ENCODE data around the gene TMEM11.
A peak's percentile ranks its signal among the peaks of the same experiment; 100 is the strongest.
"Not testable (repeated sequence)": the region's sequence is repeated elsewhere in the genome, so short reads cannot be mapped to it uniquely, and the experiment has no call there.

Gene TMEM11

DNA sequence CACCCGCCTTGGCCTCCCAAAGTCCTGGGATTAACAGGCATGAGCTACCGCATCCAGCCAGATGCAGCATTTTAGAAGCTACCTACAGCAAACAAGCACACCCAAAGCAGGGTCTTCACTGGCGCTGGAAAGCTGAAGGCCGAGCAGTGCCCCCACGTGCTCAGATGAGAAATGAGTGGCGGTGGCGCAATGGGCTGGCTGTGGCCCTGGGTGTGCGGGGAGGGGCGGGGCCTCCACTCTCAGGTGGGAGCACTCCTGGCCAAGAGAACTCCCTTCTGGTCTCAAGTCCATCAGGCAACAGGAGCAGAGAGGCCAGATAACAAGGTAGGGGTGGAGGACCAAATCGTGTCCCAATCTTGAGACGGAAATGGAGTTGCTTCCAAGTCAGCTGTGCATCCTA, 12.1 kb downstream of the TMEM11 start:
- Histone ChIP-seq H3K4me1 (ENCODE audit: control insufficient read depth, insufficient read depth, low read length) (peaks cover 31% of the 10 kb centered on the region), H3K9me3 (ENCODE audit: control insufficient read depth, insufficient read depth, low read length) (no peaks in the 10 kb centered on the region), H3K4me3 (ENCODE audit: low read depth, low read length) (no peak overlapping the region), H3K9ac (ENCODE audit: low read depth, low read length) (no peak overlapping the region), H3K27me3 (ENCODE audit: control insufficient read depth, insufficient read depth, low read length) (no peaks in the 10 kb centered on the region), H3K36me3 (ENCODE audit: control insufficient read depth, insufficient read depth, low read length) (peaks cover 15% of the 10 kb centered on the region)

DNA sequence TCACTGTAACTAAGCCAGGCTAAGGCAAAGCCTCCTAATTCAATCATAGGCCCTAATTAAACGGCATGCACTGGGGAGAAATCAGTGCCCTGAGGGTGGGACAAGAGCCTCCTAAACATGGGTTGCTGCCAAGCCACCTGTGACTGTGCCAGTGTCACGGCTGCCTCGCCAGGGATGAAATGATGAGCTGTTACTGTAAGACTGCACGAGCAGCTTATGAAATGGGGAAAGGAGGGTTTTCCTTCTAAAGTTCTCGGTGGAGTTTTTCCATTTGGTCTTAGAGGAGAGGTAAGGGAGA, 12.7 kb downstream of the TMEM11 start:
- Histone ChIP-seq H3K27me3 (ENCODE audit: control insufficient read depth, insufficient read depth, low read length) (no peaks in the 10 kb centered on the region), H3K4me1 (ENCODE audit: control insufficient read depth, insufficient read depth, low read length) (peaks cover 31% of the 10 kb centered on the region), H3K9ac (ENCODE audit: low read depth, low read length) (no peak overlapping the region), H3K9me3 (ENCODE audit: control insufficient read depth, insufficient read depth, low read length) (no peaks in the 10 kb centered on the region), H3K36me3 (ENCODE audit: control insufficient read depth, insufficient read depth, low read length) (peaks cover 19% of the 10 kb centered on the region), H3K4me3 (ENCODE audit: low read depth, low read length) (no peak overlapping the region)

DNA sequence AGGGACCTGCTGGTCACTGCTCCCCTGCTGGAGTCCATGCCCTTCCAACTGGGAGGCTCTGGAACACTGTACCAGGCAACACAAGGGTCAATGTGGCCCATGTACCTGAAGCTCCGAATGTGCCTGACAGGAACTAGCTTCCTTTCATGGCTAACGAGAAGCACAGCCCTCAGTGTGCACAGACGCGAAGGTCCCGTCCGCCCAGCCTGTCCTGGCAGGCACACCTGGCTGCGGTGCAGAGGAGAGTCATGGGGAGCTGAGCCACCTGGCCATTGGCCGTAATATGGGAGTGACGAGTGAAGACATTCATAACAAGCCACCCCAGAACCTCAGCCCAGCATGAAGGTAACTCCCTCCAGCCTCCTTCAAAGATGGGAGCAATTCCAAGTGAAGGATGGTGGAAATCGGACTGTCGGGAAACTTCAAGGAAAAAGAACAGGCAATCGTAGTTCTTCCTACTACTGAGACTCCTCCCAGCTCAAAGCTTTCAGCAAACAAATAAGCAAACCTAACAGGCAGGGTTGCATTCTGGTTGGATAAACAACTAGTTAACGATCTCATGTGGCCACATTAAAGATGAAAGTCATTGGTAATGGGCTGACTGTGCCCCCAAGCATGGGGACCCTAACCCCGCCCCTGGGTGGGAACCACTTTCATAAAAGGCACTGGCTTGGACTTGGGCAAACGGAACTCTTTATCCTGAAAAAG, 13.2 kb downstream of the TMEM11 start:
- peak overlapping the region; percentile 28 for H3K9ac ChIP-seq (ENCODE audit: low read depth, low read length)
- no peak overlapping the region for H3K4me3 ChIP-seq (ENCODE audit: low read depth, low read length)
- H3K4me1 ChIP-seq (ENCODE audit: control insufficient read depth, insufficient read depth, low read length), result peaks cover 31% of the 10 kb centered on the region
- H3K36me3 ChIP-seq (ENCODE audit: control insufficient read depth, insufficient read depth, low read length), result peaks cover 20% of the 10 kb centered on the region
- H3K27me3 ChIP-seq (ENCODE audit: control insufficient read depth, insufficient read depth, low read length), result no peaks in the 10 kb centered on the region
- no peaks in the 10 kb centered on the region for H3K9me3 ChIP-seq (ENCODE audit: control insufficient read depth, insufficient read depth, low read length)

DNA sequence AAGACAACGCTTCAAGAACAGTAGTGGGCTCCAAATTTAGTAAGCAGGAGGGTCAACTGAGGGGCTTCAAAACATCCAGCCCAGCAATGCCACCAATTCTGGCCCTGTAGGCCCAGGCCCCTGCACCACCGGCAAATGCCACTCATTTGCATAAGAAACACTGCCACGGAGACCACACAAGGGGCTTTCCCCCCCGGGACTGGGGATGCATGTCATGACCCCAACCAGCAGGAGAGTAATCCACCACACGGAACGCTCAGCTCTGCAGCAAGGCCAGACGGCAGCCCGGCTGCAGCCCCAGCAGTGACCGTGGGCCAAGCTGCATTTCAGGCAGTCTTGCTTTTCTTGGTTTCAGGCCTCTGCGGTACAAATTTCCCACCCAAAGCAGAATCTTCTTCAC, 14.1 kb downstream of the TMEM11 start:
- Histone ChIP-seq H3K27me3 (ENCODE audit: control insufficient read depth, insufficient read depth, low read length) (no peaks in the 10 kb centered on the region), H3K9me3 (ENCODE audit: control insufficient read depth, insufficient read depth, low read length) (no peaks in the 10 kb centered on the region), H3K4me1 (ENCODE audit: control insufficient read depth, insufficient read depth, low read length) (peaks cover 27% of the 10 kb centered on the region), H3K36me3 (ENCODE audit: control insufficient read depth, insufficient read depth, low read length) (peaks cover 23% of the 10 kb centered on the region), H3K4me3 (ENCODE audit: low read depth, low read length) (no peak overlapping the region), H3K9ac (ENCODE audit: low read depth, low read length) (no peak overlapping the region)

DNA sequence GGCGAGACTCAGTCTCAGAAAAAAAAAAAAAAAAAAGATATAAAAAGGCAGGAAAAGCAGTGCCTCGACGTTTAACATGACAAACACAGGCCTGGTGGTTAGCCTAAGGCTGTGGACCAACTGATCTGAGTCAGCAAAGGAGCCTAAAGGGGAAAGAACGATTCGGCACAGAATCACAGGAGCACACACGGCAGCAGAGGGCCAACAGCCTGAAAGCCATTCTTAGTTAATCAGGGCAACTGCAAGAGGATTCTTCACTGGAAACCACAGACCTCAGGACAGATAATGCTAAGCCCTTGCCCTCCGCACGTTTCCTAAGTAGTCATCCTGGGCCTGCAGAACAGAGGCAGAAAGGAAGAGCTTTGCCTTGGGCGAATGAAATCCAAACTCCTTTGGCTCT, 14.7 kb downstream of the TMEM11 start:
- H3K9ac ChIP-seq (ENCODE audit: low read depth, low read length), result peak overlapping the region; percentile 56
- H3K27me3 ChIP-seq (ENCODE audit: control insufficient read depth, insufficient read depth, low read length), result no peaks in the 10 kb centered on the region
- H3K36me3 ChIP-seq (ENCODE audit: control insufficient read depth, insufficient read depth, low read length), result peaks cover 23% of the 10 kb centered on the region
- H3K9me3 ChIP-seq (ENCODE audit: control insufficient read depth, insufficient read depth, low read length), result no peaks in the 10 kb centered on the region
- H3K4me1 ChIP-seq (ENCODE audit: control insufficient read depth, insufficient read depth, low read length), result peaks cover 24% of the 10 kb centered on the region
- no peak overlapping the region for H3K4me3 ChIP-seq (ENCODE audit: low read depth, low read length)

DNA sequence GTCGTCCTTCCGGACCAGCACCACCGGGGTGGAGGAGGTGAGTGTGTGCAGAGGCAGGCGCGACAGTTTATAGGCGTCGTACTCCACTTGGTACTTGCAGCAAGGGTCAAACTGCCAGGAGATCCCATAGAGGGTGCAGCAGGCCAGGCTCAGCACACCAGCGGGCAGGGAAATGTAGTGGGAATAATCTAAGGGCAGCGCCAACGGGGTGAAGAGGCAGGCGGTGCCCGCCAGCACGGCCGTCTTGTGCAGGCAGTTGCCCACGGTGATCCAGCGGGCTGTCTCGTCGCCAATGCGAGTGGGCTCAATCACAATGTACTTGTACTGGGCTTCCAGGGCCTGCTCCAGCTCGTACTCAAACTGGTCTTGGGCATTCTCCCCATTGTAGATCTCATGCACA, 15.6 kb downstream of the TMEM11 start:
- peaks cover 24% of the 10 kb centered on the region for H3K4me1 ChIP-seq (ENCODE audit: control insufficient read depth, insufficient read depth, low read length)
- peaks cover 23% of the 10 kb centered on the region for H3K36me3 ChIP-seq (ENCODE audit: control insufficient read depth, insufficient read depth, low read length)
- H3K27me3 ChIP-seq (ENCODE audit: control insufficient read depth, insufficient read depth, low read length), result no peaks in the 10 kb centered on the region
- no peaks in the 10 kb centered on the region for H3K9me3 ChIP-seq (ENCODE audit: control insufficient read depth, insufficient read depth, low read length)
- H3K9ac ChIP-seq (ENCODE audit: low read depth, low read length), result no peak overlapping the region
- H3K4me3 ChIP-seq (ENCODE audit: low read depth, low read length), result no peak overlapping the region

DNA sequence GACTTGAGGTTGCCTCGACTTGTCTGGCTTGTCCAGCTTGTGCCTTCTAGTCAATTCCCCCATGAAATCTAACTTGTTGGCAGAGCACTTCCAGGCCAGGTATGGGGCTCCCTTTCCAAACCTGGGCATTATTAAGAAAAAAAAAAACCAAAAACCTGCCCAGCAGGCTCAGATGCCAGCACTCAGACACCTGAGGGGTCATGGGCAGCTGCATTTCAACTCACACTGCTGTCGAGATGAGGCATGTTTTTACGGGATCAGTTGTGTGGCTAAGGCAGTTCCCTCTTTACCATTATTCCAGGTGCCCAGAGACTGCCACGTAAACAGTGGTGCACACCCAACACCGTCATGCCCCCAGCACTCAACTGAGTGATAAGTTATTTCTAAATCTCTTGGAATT, 17.8 kb downstream of the TMEM11 start:
- H3K27me3 ChIP-seq (ENCODE audit: control insufficient read depth, insufficient read depth, low read length), result no peaks in the 10 kb centered on the region
- no peak overlapping the region for H3K9ac ChIP-seq (ENCODE audit: low read depth, low read length)
- peaks cover 23% of the 10 kb centered on the region for H3K4me1 ChIP-seq (ENCODE audit: control insufficient read depth, insufficient read depth, low read length)
- H3K36me3 ChIP-seq (ENCODE audit: control insufficient read depth, insufficient read depth, low read length), result peaks cover 23% of the 10 kb centered on the region
- H3K9me3 ChIP-seq (ENCODE audit: control insufficient read depth, insufficient read depth, low read length), result no peaks in the 10 kb centered on the region
- no peak overlapping the region for H3K4me3 ChIP-seq (ENCODE audit: low read depth, low read length)

DNA sequence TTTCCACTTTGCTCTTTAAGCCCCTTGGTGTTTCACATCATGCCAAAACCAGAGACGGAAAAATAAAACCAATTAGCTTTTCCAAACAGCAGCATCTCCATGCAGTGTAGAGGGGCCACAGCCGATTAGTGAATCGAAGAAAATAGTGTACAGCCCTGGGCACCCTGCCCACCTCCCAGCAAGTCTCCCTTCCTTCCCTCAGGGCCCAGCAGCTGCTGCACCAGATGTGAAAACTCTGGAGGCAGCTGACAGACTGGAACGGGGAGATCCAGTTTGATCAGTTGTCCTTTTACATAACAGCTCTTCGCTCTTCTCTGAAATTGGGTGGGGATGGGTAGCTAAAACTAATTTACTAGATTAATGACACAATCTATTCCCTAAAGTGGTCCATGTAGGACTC, 19.3 kb downstream of the TMEM11 start:
- H3K27me3 ChIP-seq (ENCODE audit: control insufficient read depth, insufficient read depth, low read length), result no peaks in the 10 kb centered on the region
- no peak overlapping the region for H3K4me3 ChIP-seq (ENCODE audit: low read depth, low read length)
- no peak overlapping the region for H3K9ac ChIP-seq (ENCODE audit: low read depth, low read length)
- H3K4me1 ChIP-seq (ENCODE audit: control insufficient read depth, insufficient read depth, low read length), result peaks cover 9% of the 10 kb centered on the region
- no peaks in the 10 kb centered on the region for H3K9me3 ChIP-seq (ENCODE audit: control insufficient read depth, insufficient read depth, low read length)
- H3K36me3 ChIP-seq (ENCODE audit: control insufficient read depth, insufficient read depth, low read length), result peaks cover 23% of the 10 kb centered on the region

DNA sequence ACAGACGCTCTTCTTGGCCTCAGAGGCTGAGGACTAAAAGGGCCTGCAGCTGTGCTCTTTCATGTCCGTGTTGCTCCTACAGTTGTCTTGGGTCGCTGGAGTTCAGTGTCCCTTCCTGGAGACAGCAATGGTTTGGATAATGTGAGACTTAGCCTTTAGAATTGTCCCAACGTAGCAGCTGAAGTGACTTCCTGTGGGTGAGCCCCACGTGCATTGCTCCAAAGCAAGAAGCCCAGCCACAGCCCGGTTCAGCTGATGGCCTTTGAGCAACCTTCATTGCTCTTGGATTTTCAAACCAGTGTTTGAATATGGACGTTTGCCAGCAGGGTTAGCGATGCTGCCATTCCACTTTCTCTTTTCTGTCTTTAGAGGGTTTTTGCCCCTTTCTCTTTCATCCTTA, 19.7 kb downstream of the TMEM11 start:
- H3K9me3 ChIP-seq (ENCODE audit: control insufficient read depth, insufficient read depth, low read length), result no peaks in the 10 kb centered on the region
- H3K4me1 ChIP-seq (ENCODE audit: control insufficient read depth, insufficient read depth, low read length), result peaks cover 8% of the 10 kb centered on the region
- H3K36me3 ChIP-seq (ENCODE audit: control insufficient read depth, insufficient read depth, low read length), result peaks cover 23% of the 10 kb centered on the region
- no peaks in the 10 kb centered on the region for H3K27me3 ChIP-seq (ENCODE audit: control insufficient read depth, insufficient read depth, low read length)
- no peak overlapping the region for H3K4me3 ChIP-seq (ENCODE audit: low read depth, low read length)
- peak overlapping the region; percentile 60 for H3K9ac ChIP-seq (ENCODE audit: low read depth, low read length)

DNA sequence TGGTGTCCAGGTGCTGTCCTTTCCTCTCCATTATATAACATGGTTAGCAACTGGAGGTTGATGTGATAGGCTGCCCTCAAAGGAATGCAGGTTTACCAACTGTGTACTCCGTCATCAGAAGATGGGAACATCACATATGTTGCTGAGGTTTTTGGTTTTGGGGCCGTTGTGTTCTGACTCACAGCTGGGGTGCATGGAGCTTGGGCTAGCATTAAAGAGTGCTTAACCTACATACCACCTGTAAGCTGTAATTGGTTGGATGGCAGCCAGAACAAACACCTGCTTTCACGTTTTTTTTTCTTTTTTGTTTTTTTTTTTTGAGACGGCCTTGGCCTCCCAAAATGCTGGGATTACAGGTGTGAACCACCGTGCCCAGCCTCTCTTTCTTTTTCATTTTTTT, 20.9 kb downstream of the TMEM11 start:
- Histone ChIP-seq H3K9me3 (ENCODE audit: control insufficient read depth, insufficient read depth, low read length) (no peaks in the 10 kb centered on the region), H3K4me1 (ENCODE audit: control insufficient read depth, insufficient read depth, low read length) (peaks cover 6% of the 10 kb centered on the region), H3K27me3 (ENCODE audit: control insufficient read depth, insufficient read depth, low read length) (no peaks in the 10 kb centered on the region), H3K36me3 (ENCODE audit: control insufficient read depth, insufficient read depth, low read length) (peaks cover 20% of the 10 kb centered on the region), H3K9ac (ENCODE audit: low read depth, low read length) (no peak overlapping the region), H3K4me3 (ENCODE audit: low read depth, low read length) (no peak overlapping the region)

DNA sequence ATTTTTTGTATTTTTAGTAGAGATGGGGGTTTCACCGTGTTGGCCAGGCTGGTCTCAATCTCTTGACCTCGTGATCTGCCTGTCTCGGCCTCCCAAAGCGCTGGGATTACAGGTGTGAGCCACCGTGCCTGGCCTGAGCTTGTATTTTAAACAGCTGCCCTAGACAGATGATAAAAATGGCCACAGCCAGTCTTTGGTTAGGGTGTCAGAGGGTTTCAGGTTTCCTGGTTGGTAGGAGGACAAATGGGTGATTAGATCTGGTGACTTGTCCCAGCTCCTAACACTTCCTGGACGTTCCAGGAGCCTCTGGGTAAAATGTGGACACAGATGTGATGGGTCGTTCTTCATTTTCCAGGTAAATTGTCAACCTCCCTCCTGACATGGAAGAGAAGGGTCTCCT, 21.5 kb downstream of the TMEM11 start:
- not testable (repeated sequence) for H3K9me3 ChIP-seq (ENCODE audit: control insufficient read depth, insufficient read depth, low read length); H3K4me3 ChIP-seq (ENCODE audit: low read depth, low read length); H3K9ac ChIP-seq (ENCODE audit: low read depth, low read length); H3K27me3 ChIP-seq (ENCODE audit: control insufficient read depth, insufficient read depth, low read length); H3K4me1 ChIP-seq (ENCODE audit: control insufficient read depth, insufficient read depth, low read length)
- peaks cover 15% of the 10 kb centered on the region for H3K36me3 ChIP-seq (ENCODE audit: control insufficient read depth, insufficient read depth, low read length)

DNA sequence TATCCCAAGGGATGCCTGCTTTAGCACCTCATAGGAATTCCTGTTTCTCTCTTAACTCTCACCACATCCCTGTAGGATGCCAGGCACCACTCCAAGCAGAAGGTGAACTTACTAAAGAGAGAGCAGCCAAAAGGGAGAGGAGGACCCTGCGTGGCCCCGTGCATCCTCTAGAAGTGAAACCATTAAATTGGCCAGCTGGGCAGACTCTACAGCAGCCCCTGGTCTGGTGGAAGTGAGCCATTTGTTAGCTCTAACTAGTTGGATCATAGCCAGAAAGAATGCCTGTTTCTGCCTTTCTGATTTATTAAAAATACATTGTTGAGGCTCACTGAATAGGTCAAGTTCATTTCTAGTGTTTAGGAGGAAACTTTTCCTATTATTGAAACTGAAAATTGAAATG, 22.3 kb downstream of the TMEM11 start:
- Histone ChIP-seq H3K36me3 (ENCODE audit: control insufficient read depth, insufficient read depth, low read length) (peaks cover 8% of the 10 kb centered on the region), H3K4me3 (ENCODE audit: low read depth, low read length) (no peak overlapping the region), H3K4me1 (ENCODE audit: control insufficient read depth, insufficient read depth, low read length) (peaks cover 6% of the 10 kb centered on the region), H3K9ac (ENCODE audit: low read depth, low read length) (no peak overlapping the region), H3K9me3 (ENCODE audit: control insufficient read depth, insufficient read depth, low read length) (no peaks in the 10 kb centered on the region), H3K27me3 (ENCODE audit: control insufficient read depth, insufficient read depth, low read length) (no peaks in the 10 kb centered on the region)
